ENCODE data around the gene RPA4. TPM values are rescaled to one million over a fixed set of nuclear protein-coding genes. Genes with fewer than 3 reads are reported as not detected.
"Not testable (repeated sequence)": the region's sequence is repeated elsewhere in the genome, so short reads cannot be mapped to it uniquely, and the experiment has no call there.

The RPA4 gene
- total RNA-seq, 2 experiments from 2014 or later = 0.14 TPM; not detected in 1

DNA sequence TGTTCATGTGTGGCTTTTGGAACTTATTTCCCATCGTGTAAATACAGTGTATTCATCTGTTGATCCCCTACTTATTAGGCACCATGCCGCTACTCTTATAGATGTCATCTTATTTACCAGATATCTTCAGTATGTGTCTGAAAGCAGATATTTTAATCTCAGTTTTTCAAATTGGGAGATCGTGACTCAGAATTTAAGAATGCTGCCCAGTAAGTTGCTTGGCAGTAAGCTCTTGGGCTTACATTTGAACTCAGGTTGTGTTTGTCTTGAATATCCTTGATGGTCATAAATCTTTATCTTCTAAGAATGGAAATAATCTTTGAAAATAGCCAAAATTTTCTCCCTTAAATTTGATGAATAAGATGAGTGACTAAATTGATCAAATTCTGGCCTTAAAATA lies 45.9 kb upstream of the RPA4 start:
- H3K27ac Mint-ChIP-seq = no peak overlapping the region
- ATAC-seq (ENCODE audit: poor library complexity) (no peak), DNase-seq (no peak)
- H3K36me3 ChIP-seq (ENCODE audit: insufficient read depth, low read length) = no peaks in the 10 kb centered on the region
- intact Hi-C loops (cut with DNase I, micrococcal nuclease) = no loop called here
- TF ChIP-seq, protein P1, sequence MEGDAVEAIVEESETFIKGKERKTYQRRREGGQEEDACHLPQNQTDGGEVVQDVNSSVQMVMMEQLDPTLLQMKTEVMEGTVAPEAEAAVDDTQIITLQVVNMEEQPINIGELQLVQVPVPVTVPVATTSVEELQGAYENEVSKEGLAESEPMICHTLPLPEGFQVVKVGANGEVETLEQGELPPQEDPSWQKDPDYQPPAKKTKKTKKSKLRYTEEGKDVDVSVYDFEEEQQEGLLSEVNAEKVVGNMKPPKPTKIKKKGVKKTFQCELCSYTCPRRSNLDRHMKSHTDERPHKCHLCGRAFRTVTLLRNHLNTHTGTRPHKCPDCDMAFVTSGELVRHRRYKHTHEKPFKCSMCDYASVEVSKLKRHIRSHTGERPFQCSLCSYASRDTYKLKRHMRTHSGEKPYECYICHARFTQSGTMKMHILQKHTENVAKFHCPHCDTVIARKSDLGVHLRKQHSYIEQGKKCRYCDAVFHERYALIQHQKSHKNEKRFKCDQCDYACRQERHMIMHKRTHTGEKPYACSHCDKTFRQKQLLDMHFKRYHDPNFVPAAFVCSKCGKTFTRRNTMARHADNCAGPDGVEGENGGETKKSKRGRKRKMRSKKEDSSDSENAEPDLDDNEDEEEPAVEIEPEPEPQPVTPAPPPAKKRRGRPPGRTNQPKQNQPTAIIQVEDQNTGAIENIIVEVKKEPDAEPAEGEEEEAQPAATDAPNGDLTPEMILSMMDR (IDR thresholded peaks at IDR 0.05) = no peak
- H3K4me3 ChIP-seq (ENCODE audit: low read length) = no peak overlapping the region
- no peak overlapping the region for H3K4me3 Mint-ChIP-seq
- no peaks in the 10 kb centered on the region for H3K4me1 ChIP-seq (ENCODE audit: insufficient read depth, low read length)
- H3K36me3 Mint-ChIP-seq (ENCODE audit: low read depth) = no peaks in the 10 kb centered on the region
- H3K9me3 Mint-ChIP-seq = no peaks in the 10 kb centered on the region
- no peaks in the 10 kb centered on the region for H3K4me1 Mint-ChIP-seq (ENCODE audit: low read depth)
- no peaks in the 10 kb centered on the region for H3K27me3 ChIP-seq (ENCODE audit: control insufficient read depth in 1 of 2, insufficient read depth in 2 of 2, low read length in 2 of 2)
- no peaks in the 10 kb centered on the region for H3K27me3 Mint-ChIP-seq
- H3K27ac ChIP-seq (ENCODE audit: low read depth in 1 of 2, low read length in 2 of 2) = no peak overlapping the region
- H3K9me3 ChIP-seq (ENCODE audit: control insufficient read depth in 1 of 2, insufficient read depth in 1 of 2, low read length in 2 of 2) = no peaks in the 10 kb centered on the region
- CTCF ChIA-PET = no interaction called here
- POLR2A ChIA-PET = no interaction called here

DNA sequence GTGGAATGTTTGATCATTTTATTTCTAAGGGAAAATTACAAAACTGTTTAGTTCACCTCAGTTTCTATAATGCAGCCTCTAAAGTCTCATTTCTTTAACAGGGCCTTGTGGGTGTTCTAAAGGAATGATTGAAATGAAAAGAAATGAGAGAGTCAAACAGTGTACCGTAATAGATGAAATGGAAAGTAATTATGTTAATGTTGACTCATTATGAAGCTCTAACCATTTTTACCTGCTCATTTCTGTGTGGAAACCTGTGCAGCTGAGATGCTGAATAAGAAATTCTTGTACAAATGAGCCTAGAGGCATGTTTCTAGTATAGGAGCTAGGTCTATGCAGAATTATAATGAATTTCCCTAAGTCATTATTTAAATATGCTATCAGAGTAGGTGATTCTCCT lies 45.2 kb upstream of the RPA4 start:
- H3K36me3 ChIP-seq (ENCODE audit: insufficient read depth, low read length) = no peaks in the 10 kb centered on the region
- no peak overlapping the region for H3K4me3 ChIP-seq (ENCODE audit: low read length)
- H3K27ac Mint-ChIP-seq = no peak overlapping the region
- CTCF ChIA-PET = no interaction called here
- no peaks in the 10 kb centered on the region for H3K4me1 Mint-ChIP-seq (ENCODE audit: low read depth)
- H3K4me3 Mint-ChIP-seq = no peak overlapping the region
- no peaks in the 10 kb centered on the region for H3K36me3 Mint-ChIP-seq (ENCODE audit: low read depth)
- TF ChIP-seq, protein P1 (IDR thresholded peaks at IDR 0.05) = no peak
- ATAC-seq (ENCODE audit: poor library complexity) (no peak), DNase-seq (no peak)
- no peaks in the 10 kb centered on the region for H3K9me3 ChIP-seq (ENCODE audit: control insufficient read depth in 1 of 2, insufficient read depth in 1 of 2, low read length in 2 of 2)
- H3K27me3 ChIP-seq (ENCODE audit: control insufficient read depth in 1 of 2, insufficient read depth in 2 of 2, low read length in 2 of 2) = no peaks in the 10 kb centered on the region
- no peak overlapping the region for H3K27ac ChIP-seq (ENCODE audit: low read depth in 1 of 2, low read length in 2 of 2)
- POLR2A ChIA-PET = no interaction called here
- no peaks in the 10 kb centered on the region for H3K4me1 ChIP-seq (ENCODE audit: insufficient read depth, low read length)
- H3K9me3 Mint-ChIP-seq = no peaks in the 10 kb centered on the region
- intact Hi-C loops (cut with DNase I, micrococcal nuclease) = no loop called here
- H3K27me3 Mint-ChIP-seq = no peaks in the 10 kb centered on the region

DNA sequence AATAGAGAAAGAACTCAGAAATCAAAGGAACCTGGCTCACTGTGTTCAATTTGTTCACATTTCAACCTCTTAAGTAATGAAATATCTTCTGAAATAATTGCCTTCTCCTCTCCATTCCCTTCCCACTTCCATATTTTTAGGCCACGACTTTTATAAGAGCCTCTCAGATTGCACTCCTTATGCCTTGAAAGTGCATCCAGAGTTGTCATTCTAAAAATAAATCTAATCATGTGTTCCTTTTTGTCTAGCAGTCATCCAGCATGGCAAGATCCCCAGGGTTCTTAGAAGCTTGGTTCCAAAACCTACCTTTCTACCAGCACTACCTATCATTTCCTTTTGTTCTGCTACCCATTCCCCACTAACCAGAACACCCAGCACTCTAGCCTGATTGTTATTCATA lies 42.4 kb upstream of the RPA4 start:
- Histone ChIP-seq H3K9me3 (ENCODE audit: control insufficient read depth in 1 of 2, insufficient read depth in 1 of 2, low read length in 2 of 2) (no peaks in the 10 kb centered on the region), H3K36me3 (ENCODE audit: insufficient read depth, low read length) (no peaks in the 10 kb centered on the region), H3K27me3 (ENCODE audit: control insufficient read depth in 1 of 2, insufficient read depth in 2 of 2, low read length in 2 of 2) (no peaks in the 10 kb centered on the region), H3K4me1 (ENCODE audit: insufficient read depth, low read length) (no peaks in the 10 kb centered on the region), H3K27ac (ENCODE audit: low read depth in 1 of 2, low read length in 2 of 2) (no peak overlapping the region), H3K4me3 (ENCODE audit: low read length) (no peak overlapping the region)
- Mint-ChIP-seq H3K9me3 (no peaks in the 10 kb centered on the region), H3K4me3 (no peak overlapping the region), H3K4me1 (ENCODE audit: low read depth) (no peaks in the 10 kb centered on the region), H3K27me3 (no peaks in the 10 kb centered on the region), H3K36me3 (ENCODE audit: low read depth) (no peaks in the 10 kb centered on the region), H3K27ac (no peak overlapping the region)
- TF ChIP-seq, protein P1 (IDR thresholded peaks at IDR 0.05) = no peak
- intact Hi-C loops (cut with DNase I, micrococcal nuclease) = no loop called here
- no peak for ATAC-seq (ENCODE audit: poor library complexity)
- DNase-seq = no peak
- ChIA-PET CTCF (no interaction called here), POLR2A (no interaction called here)

DNA sequence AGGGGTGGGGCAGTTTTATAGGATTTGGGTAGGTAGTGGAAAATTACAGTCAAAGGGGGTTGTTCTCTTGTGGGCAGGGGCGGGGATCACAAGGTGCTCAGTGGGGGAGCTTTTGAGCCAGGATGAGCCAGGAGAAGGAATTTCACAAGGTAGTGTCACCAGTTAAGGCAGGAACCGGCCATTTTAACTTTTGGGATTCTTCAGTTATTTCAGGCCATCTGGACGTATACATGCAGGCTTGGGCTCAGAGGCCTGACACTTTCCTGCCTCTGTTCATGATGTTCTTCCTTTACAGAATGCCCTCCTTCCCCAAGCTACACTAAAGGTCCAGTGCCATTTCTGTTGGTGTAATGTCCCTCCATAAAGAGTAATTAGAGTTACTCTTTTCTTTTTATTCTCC lies 41.8 kb upstream of the RPA4 start:
- H3K4me1 ChIP-seq (ENCODE audit: insufficient read depth, low read length); H3K27ac Mint-ChIP-seq; H3K36me3 ChIP-seq (ENCODE audit: insufficient read depth, low read length); H3K27me3 Mint-ChIP-seq; H3K4me3 Mint-ChIP-seq; H3K36me3 Mint-ChIP-seq (ENCODE audit: low read depth); H3K9me3 Mint-ChIP-seq; DNase-seq; intact Hi-C loops (cut with DNase I, micrococcal nuclease); CTCF ChIA-PET; H3K27ac ChIP-seq (ENCODE audit: low read depth in 1 of 2, low read length in 2 of 2); H3K4me1 Mint-ChIP-seq (ENCODE audit: low read depth); H3K9me3 ChIP-seq (ENCODE audit: control insufficient read depth in 1 of 2, insufficient read depth in 1 of 2, low read length in 2 of 2); POLR2A ChIA-PET; H3K4me3 ChIP-seq (ENCODE audit: low read length); H3K27me3 ChIP-seq (ENCODE audit: control insufficient read depth in 1 of 2, insufficient read depth in 2 of 2, low read length in 2 of 2); ATAC-seq (ENCODE audit: poor library complexity): not testable (repeated sequence)
